Measurements from ENCODE around the gene PCNT.

The PCNT gene

DNA sequence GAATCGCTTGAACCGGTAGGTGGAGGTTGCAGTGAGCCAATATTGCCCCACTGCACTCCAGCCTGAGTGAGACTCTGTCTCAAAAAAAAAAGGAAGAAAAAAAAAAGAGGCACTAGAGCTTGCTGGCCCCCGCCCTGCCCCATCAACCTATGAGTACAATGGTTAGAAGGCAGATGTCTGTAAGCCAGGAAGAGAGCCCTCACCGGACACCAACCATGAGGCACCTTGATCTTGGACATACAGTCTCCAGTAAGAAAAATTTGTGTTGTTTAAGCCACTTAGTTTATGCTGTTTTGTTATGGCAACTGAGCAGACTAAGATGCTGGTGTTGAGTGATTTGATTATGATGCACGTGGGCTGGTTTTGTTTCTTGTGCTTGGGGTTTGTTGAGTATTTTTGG is 168.9 kb downstream of the PCNT start:
- Histone ChIP-seq H2AFZ (ENCODE audit: low read depth, low read length) (no peak overlapping the region), H3K27ac (ENCODE audit: low read length) (no peak overlapping the region), H3K4me3 (ENCODE audit: low read length) (no peak overlapping the region), H3K27me3 (ENCODE audit: low read depth, low read length) (no peaks in the 10 kb centered on the region), H3K9ac (ENCODE audit: low read length) (no peak overlapping the region), H3K4me2 (ENCODE audit: low read length) (no peak overlapping the region), H3K79me2 (ENCODE audit: low read length) (no peaks in the 10 kb centered on the region), H3K9me3 (ENCODE audit: insufficient read depth, low read length) (no peaks in the 10 kb centered on the region), H4K20me1 (ENCODE audit: insufficient read depth, low read length) (no peaks in the 10 kb centered on the region), H3K36me3 (replicated peaks; ENCODE audit: low read depth, low read length) (peaks cover 17% of the 10 kb centered on the region), H3K4me1 (ENCODE audit: low read length) (no peaks in the 10 kb centered on the region)
- TF ChIP-seq EZH2phosphoT487 (IDR thresholded peaks at IDR 0.05; ENCODE audit: low read depth) (no peak), CTCF (IDR thresholded peaks at IDR 0.05; ENCODE audit: low read depth, low read length) (no peak)

GRCh38 chr21:46493828-46494227 is 169.9 kb downstream of the PCNT start:
- H3K4me1 ChIP-seq (ENCODE audit: low read length) = no peaks in the 10 kb centered on the region
- no peak overlapping the region for H2AFZ ChIP-seq (ENCODE audit: low read depth, low read length)
- no peaks in the 10 kb centered on the region for H3K27me3 ChIP-seq (ENCODE audit: low read depth, low read length)
- H3K4me2 ChIP-seq (ENCODE audit: low read length) = no peak overlapping the region
- H3K9ac ChIP-seq (ENCODE audit: low read length) = no peak overlapping the region
- peaks cover 17% of the 10 kb centered on the region for H3K36me3 ChIP-seq (replicated peaks; ENCODE audit: low read depth, low read length)
- H3K9me3 ChIP-seq (ENCODE audit: insufficient read depth, low read length) = no peaks in the 10 kb centered on the region
- no peaks in the 10 kb centered on the region for H4K20me1 ChIP-seq (ENCODE audit: insufficient read depth, low read length)
- no peak overlapping the region for H3K27ac ChIP-seq (ENCODE audit: low read length)
- no peak overlapping the region for H3K4me3 ChIP-seq (ENCODE audit: low read length)
- no peaks in the 10 kb centered on the region for H3K79me2 ChIP-seq (ENCODE audit: low read length)
- TF ChIP-seq CTCF (IDR thresholded peaks at IDR 0.05; ENCODE audit: low read depth, low read length) (no peak), EZH2phosphoT487 (IDR thresholded peaks at IDR 0.05; ENCODE audit: low read depth) (no peak)

Measured in OCI-LY3 (cell line).